H9 (cell line): Measurements from ENCODE around the gene RBM25. TPM values are rescaled to one million over a fixed set of nuclear protein-coding genes. Genes with fewer than 3 reads are reported as not detected.
A peak's percentile ranks its signal among the peaks of the same experiment; 100 is the strongest.
"Not testable (repeated sequence)": the region's sequence is repeated elsewhere in the genome, so short reads cannot be mapped to it uniquely, and the experiment has no call there.

Experiments
- DNase-seq: peaks from one replicate; pipeline ENCODE4 v3.0.0-alpha.2; 2017
- H2AFZ ChIP-seq: one replicate; pipeline ENCODE4 v1.6.1; 2013; ENCODE audit warnings: mild to moderate bottlenecking, low read length, control low read depth, moderate library complexity
- H2AK5ac ChIP-seq: 2 replicates; pipeline ENCODE4 v1.6.1; 2013; ENCODE audit warnings: low read length, control low read depth, mixed read lengths; ENCODE audit not compliant: insufficient read length
- H2BK120ac ChIP-seq: one replicate; pipeline ENCODE4 v1.6.1; 2013; ENCODE audit warnings: low read depth, mild to moderate bottlenecking, low read length, control low read depth, inconsistent platforms; ENCODE audit not compliant: poor library complexity, severe bottlenecking
- H2BK12ac ChIP-seq: 2 replicates; pipeline ENCODE4 v1.6.1; 2013; ENCODE audit warnings: low read length, control low read depth, mixed read lengths, low read depth; ENCODE audit not compliant: insufficient read length
- H2BK15ac ChIP-seq: 2 replicates; pipeline ENCODE4 v1.6.1; 2013; ENCODE audit warnings: low read depth, low read length, control low read depth
- H2BK20ac ChIP-seq: one replicate; pipeline ENCODE4 v1.6.1; 2013; ENCODE audit warnings: low read depth, mild to moderate bottlenecking, low read length, control low read depth, inconsistent platforms; ENCODE audit not compliant: poor library complexity, severe bottlenecking
- H2BK5ac ChIP-seq: 2 replicates; pipeline ENCODE4 v1.6.1; 2013; ENCODE audit warnings: low read length, control low read depth, mixed read lengths; ENCODE audit not compliant: insufficient read length
- H3K14ac ChIP-seq: 2 replicates; pipeline ENCODE4 v1.6.1; 2013; ENCODE audit warnings: low read length, control low read depth; ENCODE audit not compliant: insufficient read depth
- H3K18ac ChIP-seq: 2 replicates; pipeline ENCODE4 v1.6.1; 2013; ENCODE audit warnings: low read depth, mild to moderate bottlenecking, mixed read lengths, low read length, control low read depth; ENCODE audit not compliant: insufficient read length
- H3K23ac ChIP-seq: 2 replicates; pipeline ENCODE4 v1.6.1; 2013; ENCODE audit warnings: low read length, control low read depth, mixed read lengths, low read depth; ENCODE audit not compliant: insufficient read length
- H3K23me2 ChIP-seq: 2 replicates; pipeline ENCODE4 v1.6.1; 2013; ENCODE audit warnings: low read depth, mild to moderate bottlenecking, mixed read lengths, low read length, control low read depth; ENCODE audit not compliant: insufficient read length, poor library complexity, severe bottlenecking
- H3K27ac ChIP-seq: 2 replicates; pipeline ENCODE4 v1.5.1; 2013; ENCODE audit warnings: low read length, control low read depth, mixed read lengths, low read depth; ENCODE audit not compliant: insufficient read length
- H3K27me3 ChIP-seq: 2 replicates; pipeline ENCODE4 v1.6.1; 2013; ENCODE audit warnings: low read length, control low read depth, inconsistent platforms; ENCODE audit not compliant: insufficient read depth
- H3K4ac ChIP-seq: 2 replicates; pipeline ENCODE4 v1.6.1; 2013; ENCODE audit warnings: low read depth, mild to moderate bottlenecking, control low read depth, inconsistent platforms, low read length, moderate library complexity
- H3K4me1 ChIP-seq: 2 replicates; pipeline ENCODE4 v1.6.1; 2013; ENCODE audit warnings: low read length, control low read depth, inconsistent platforms; ENCODE audit not compliant: insufficient read depth
- H3K4me2 ChIP-seq: 2 replicates; pipeline ENCODE4 v1.6.1; 2013; ENCODE audit warnings: low read length, control low read depth, mixed read lengths; ENCODE audit not compliant: insufficient read length, insufficient read depth
- H3K56ac ChIP-seq: 2 replicates; pipeline ENCODE4 v1.6.1; 2013; ENCODE audit warnings: low read depth, mild to moderate bottlenecking, mixed read lengths, low read length, control low read depth; ENCODE audit not compliant: insufficient read length
- H3K79me1 ChIP-seq: 2 replicates; pipeline ENCODE4 v1.6.1; 2013; ENCODE audit warnings: low read depth, mild to moderate bottlenecking, moderate library complexity, low read length, control low read depth, inconsistent platforms; ENCODE audit not compliant: insufficient read depth, poor library complexity, severe bottlenecking
- H3K79me2 ChIP-seq: 2 replicates; pipeline ENCODE4 v1.6.1; 2013; ENCODE audit warnings: low read length, control low read depth, inconsistent platforms; ENCODE audit not compliant: insufficient read depth
- H3K9ac ChIP-seq: 2 replicates; pipeline ENCODE4 v1.6.1; 2013; ENCODE audit warnings: low read length, control low read depth, mixed read lengths; ENCODE audit not compliant: insufficient read length; ENCODE audit errors: extremely low read depth
- H3K9me3 ChIP-seq: one replicate; pipeline ENCODE4 v1.6.1; 2013; ENCODE audit warnings: low read depth, low read length, inconsistent platforms; ENCODE audit not compliant: control insufficient read depth
- H3T11ph ChIP-seq: one replicate; pipeline ENCODE4 v1.6.1; 2013; ENCODE audit warnings: mild to moderate bottlenecking, low read length, control low read depth, inconsistent platforms
- H4K20me1 ChIP-seq: one replicate; pipeline ENCODE4 v1.6.1; 2013; ENCODE audit not compliant: control insufficient read depth, insufficient read length, insufficient read depth
- H4K5ac ChIP-seq: 2 replicates; pipeline ENCODE4 v1.6.1; 2013; ENCODE audit warnings: low read depth, mild to moderate bottlenecking, mixed read lengths, low read length, control low read depth; ENCODE audit not compliant: insufficient read length
- H4K8ac ChIP-seq: replicated peaks from 2 replicates; pipeline ENCODE4 v1.6.1; 2013; ENCODE audit warnings: low read length, control low read depth, mixed read lengths, low read depth; ENCODE audit not compliant: insufficient read length
- H4K91ac ChIP-seq: 2 replicates; pipeline ENCODE4 v1.6.1; 2013; ENCODE audit warnings: low read depth, mild to moderate bottlenecking, moderate library complexity, mixed read lengths, low read length, control low read depth; ENCODE audit not compliant: insufficient read length
- H3K27ac Mint-ChIP-seq, 3 experiments: 2 replicates in 2 of 3; 3 replicates in 1 of 3; pipeline ENCODE4 v1.8.0; 2020 to 2021; ENCODE audit warnings: mixed read lengths in 3 of 3, mild to moderate bottlenecking in 1 of 3, moderate library complexity in 1 of 3
- H3K27me3 Mint-ChIP-seq: 2 replicates; pipeline ENCODE4 v1.8.0; 2021; ENCODE audit warnings: low read depth, mild to moderate bottlenecking, moderate library complexity, mixed read lengths
- H3K36me3 Mint-ChIP-seq, 3 experiments: 2 replicates in 2 of 3; 3 replicates in 1 of 3; pipeline ENCODE4 v1.8.0; 2020 to 2021; ENCODE audit warnings: low read depth in 3 of 3, mixed read lengths in 3 of 3; ENCODE audit not compliant: insufficient read depth in 1 of 3
- H3K4me1 Mint-ChIP-seq, 2 experiments: 2 replicates each; pipeline ENCODE4 v1.8.0; 2020; ENCODE audit warnings: mixed read lengths in 2 of 2
- H3K4me3 Mint-ChIP-seq, 2 experiments: 2 replicates in 1 of 2; 3 replicates in 1 of 2; pipeline ENCODE4 v1.8.0; 2020 to 2021; ENCODE audit warnings: mild to moderate bottlenecking in 2 of 2, mixed read lengths in 2 of 2, moderate library complexity in 1 of 2
- H3K9me3 Mint-ChIP-seq, 2 experiments: 2 replicates in 1 of 2; 3 replicates in 1 of 2; pipeline ENCODE4 v1.8.0; 2020; ENCODE audit warnings: mild to moderate bottlenecking in 2 of 2, mixed read lengths in 2 of 2, moderate library complexity in 1 of 2
- WGBS: extraction: QIAGEN DNeasy Blood & Tissue Kit; methylation state at CpG from one replicate; pipeline ENCODE4 v1.1.7; 2013; ENCODE audit warnings: missing lambda C conversion rate, low lambda C conversion rate, mixed read lengths; ENCODE audit not compliant: insufficient read length; ENCODE audit errors: extremely low coverage; 5-methylcytosine and 5-hydroxymethylcytosine counted together
- total RNA-seq: library from RNA; stranded (reverse); gene quantifications from 2 replicates; pipeline ENCODE4 v1.2.1, GENCODE V29; 2021

Gene RBM25
- total RNA-seq, 1 experiment from 2014 or later, result 138 TPM

GRCh38 chr14:73016011-73016410 lies 42.3 kb upstream of the RBM25 start:
- H3K27ac ChIP-seq, H2BK120ac ChIP-seq, H2AK5ac ChIP-seq, H3K18ac ChIP-seq, H2BK15ac ChIP-seq, H4K91ac ChIP-seq, H3K4me1 Mint-ChIP-seq, H3K56ac ChIP-seq, H3T11ph ChIP-seq, H3K4ac ChIP-seq, H3K23ac ChIP-seq, H3K79me2 ChIP-seq, H2BK12ac ChIP-seq, H4K20me1 ChIP-seq, H3K23me2 ChIP-seq, H3K9me3 Mint-ChIP-seq, H3K14ac ChIP-seq, H2BK5ac ChIP-seq, H4K5ac ChIP-seq, H3K4me2 ChIP-seq, H3K9ac ChIP-seq, H2BK20ac ChIP-seq, H4K8ac ChIP-seq, H3K79me1 ChIP-seq, H3K4me1 ChIP-seq, H2AFZ ChIP-seq, H3K27me3 Mint-ChIP-seq, H3K4me3 Mint-ChIP-seq, H3K9me3 ChIP-seq, H3K27me3 ChIP-seq, DNase-seq: not testable (repeated sequence)
- WGBS, result no CpG with 5 or more reads among the region's 10 CpGs
- H3K36me3 Mint-ChIP-seq, result peaks cover 0 to 17% (median 5%) of the 10 kb centered on the region in 3 experiments; a peak in 5 of 7 replicates
- H3K27ac Mint-ChIP-seq, result peak overlapping the region in 1 of 3 experiments; percentile 59; a peak in 2 of 7 replicates
